ENCODE data around the gene RBL1.

- TF ChIP-seq CTCF (IDR thresholded peaks at IDR 0.05; ENCODE audit: low read depth, low read length, missing input control) (no peak), HNF4A (conservative IDR thresholded peaks at IDR 0.05) (no peak), MAX (IDR thresholded peaks at IDR 0.05) (no peak), RAD21 (IDR thresholded peaks at IDR 0.05) (no peak), TAF1 (conservative IDR thresholded peaks at IDR 0.05) (no peak), GABPA (IDR thresholded peaks at IDR 0.05 in 1 of 2, conservative IDR thresholded peaks at IDR 0.05 in 1 of 2) (no peak), EGR1 (IDR thresholded peaks at IDR 0.05; ENCODE audit: low read depth in 2 of 2) (no peak), ZBTB33 (IDR thresholded peaks at IDR 0.05) (no peak), YY1 (IDR thresholded peaks at IDR 0.05) (no peak), RXRA (IDR thresholded peaks at IDR 0.05) (no peak), JUND (IDR thresholded peaks at IDR 0.05) (no peak), REST (IDR thresholded peaks at IDR 0.05) (no peak)
These were observed 111.5 kb downstream of the RBL1 start for GRCh38 chr20:36984257-36984638.

Measured in liver (tissue), 3 donors.